Anterior cingulate cortex (tissue), 58 donors: ENCODE results near the gene THSD7B.
"Not testable (repeated sequence)": the region's sequence is repeated elsewhere in the genome, so short reads cannot be mapped to it uniquely, and the experiment has no call there.

Experiments
- DNase-seq, 58 donors: peaks; one replicate each; lab custom pipeline; 2025; lab: John Stamatoyannopoulos, UW

The THSD7B gene

GRCh38 chr2:137020452-137021196, 255.3 kb downstream of the THSD7B start:
- no peak for DNase-seq

GRCh38 chr2:137021763-137022162, 256.4 kb downstream of the THSD7B start:
- no peak for DNase-seq

DNA sequence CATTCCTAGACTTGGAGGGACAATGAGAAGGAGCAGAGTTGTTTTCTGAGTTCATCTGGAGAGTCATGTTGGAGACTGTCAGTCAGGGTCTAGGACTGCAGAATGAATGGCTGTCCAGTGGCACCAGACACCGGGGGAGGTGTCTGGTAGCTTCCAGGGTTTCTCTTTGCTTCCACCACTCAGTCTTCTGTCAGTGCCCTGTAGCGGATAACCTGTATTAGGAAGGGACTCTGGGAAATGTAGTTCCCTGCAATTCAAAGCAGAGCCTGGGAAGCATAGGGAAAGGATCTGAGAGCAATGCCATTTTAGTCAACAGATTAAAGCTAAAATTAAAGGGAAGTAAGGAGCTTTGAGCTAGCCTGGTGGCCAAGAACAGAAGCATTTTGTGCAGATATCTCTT, 257.9 kb downstream of the THSD7B start:
- no peak for DNase-seq

- DNase-seq = no peak
Measured at GRCh38 chr2:137031731-137032130, 266.4 kb downstream of the THSD7B start.

GRCh38 chr2:137036619-137037018, 271.3 kb downstream of the THSD7B start:
- no peak for DNase-seq

DNA sequence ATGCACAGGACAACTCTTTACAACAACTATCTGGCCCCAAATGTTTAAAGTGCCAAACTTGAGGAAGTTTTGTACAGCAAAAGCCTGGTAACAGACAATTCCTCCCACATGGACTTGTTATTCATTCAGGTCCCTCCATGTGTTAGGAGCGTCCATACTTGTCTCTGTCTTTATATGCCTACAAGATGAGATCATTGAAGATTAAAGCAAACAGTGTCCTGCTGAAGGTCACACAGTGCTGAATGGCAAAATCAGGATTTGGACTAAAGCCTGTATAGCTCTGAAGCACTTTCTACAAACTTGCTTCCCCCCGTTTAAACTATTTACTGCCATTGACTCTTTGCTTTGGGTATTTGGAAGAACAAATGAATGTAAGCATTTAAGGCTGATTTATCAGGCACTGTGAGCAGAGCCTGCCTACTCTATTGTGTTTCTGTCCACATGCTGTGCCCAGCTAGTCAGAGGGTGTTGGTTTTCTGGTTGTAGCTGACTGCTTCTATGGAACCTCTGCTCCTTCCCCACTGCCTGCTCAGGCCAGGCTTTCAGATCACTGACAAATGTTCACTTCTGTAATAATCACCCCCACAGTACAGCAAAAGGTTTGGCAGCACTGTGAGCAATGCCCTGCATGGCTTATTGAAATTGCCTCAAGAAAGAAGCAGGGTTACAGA, 274.3 kb downstream of the THSD7B start:
- no peak for DNase-seq

DNA sequence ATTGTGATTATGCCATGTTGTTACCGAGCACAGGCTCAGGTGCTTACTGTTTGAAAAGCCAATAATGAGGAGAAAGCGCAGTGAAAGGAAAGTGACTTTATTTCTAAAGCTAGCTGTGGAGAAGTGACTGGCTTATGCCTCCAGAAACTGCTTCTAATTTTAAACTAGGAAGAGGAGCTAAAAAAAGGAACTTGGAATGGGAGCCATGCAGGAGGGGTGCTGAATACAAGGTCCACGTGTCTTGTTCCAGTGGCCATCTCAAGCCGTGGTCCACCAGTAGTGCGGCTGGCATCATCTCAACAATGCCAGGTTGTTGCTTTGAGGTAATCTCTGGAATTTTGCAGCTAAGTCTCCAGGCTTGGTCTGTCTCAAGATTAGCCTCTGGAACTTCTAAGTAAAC, 282.0 kb downstream of the THSD7B start:
- DNase-seq = no peak

- no peak for DNase-seq
Measured at GRCh38 chr2:137048455-137048854, 283.1 kb downstream of the THSD7B start.

DNA sequence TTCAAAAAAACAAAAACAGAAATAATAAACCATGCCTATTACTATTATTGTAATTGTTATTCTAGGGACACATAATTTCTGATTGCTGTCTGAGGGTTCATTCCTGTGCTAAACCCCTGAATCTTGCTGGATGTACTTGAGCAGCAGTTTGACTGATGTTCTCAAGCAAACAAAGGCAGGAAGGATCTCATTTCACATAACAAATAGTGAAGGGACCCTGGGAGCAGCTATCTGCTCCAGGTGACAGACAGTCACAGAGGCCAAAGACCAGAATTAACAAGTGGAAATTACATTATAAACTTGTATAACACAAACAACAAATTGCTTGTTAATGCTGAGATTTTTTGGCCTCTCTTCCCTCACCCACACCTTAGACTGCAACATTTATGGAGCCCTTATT, 284.2 kb downstream of the THSD7B start:
- DNase-seq = no peak

- no peak for DNase-seq
Measured at GRCh38 chr2:137050949-137051348, 285.6 kb downstream of the THSD7B start.

DNA sequence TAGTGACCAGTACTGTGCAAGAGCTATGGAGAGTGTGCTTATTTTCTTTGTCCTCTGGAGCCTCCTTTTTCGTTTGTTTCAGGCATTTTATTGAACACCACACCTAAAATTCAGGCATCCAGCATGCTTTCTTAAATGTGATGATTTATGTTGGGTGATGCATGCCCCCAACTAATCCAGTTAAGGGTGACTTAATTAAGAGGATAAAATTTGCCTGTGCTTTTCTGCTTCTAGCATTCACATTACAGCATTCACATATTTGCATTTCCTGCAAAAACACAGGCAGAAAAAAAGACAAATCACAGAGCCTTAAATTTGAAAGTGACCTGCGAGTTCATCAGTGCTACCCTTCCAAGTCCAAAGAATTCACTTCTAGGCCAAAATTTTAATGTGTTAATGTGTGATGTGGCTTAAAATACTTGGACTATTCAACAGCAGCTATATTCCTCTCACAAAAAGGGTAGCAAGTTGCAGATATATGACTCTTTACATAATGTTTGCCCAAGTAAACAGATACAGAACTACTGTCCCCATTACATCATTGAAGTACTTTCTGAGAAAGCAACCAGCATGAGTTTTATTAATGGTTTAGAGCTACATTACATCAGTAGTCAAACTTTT, 286.5 kb downstream of the THSD7B start:
- DNase-seq = no peak

DNA sequence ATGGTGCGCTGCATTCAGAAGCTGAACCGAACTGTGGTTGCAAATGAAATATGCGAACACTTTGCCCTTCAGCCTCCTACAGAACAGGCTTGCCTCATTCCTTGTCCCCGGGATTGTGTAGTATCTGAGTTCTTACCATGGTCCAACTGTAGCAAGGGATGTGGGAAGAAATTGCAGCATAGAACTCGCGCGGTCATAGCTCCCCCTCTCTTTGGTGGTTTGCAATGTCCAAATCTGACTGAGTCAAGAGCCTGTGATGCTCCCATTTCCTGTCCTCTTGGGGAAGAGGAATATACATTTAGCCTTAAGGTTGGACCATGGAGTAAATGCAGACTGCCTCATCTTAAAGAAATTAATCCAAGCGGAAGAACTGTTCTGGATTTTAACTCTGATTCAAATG, 291.4 kb downstream of the THSD7B start:
- no peak for DNase-seq

GRCh38 chr2:137076111-137076765, 310.9 kb downstream of the THSD7B start:
- DNase-seq = not testable (repeated sequence)

- DNase-seq = no peak
Measured at GRCh38 chr2:137091704-137092103, 326.4 kb downstream of the THSD7B start.

DNA sequence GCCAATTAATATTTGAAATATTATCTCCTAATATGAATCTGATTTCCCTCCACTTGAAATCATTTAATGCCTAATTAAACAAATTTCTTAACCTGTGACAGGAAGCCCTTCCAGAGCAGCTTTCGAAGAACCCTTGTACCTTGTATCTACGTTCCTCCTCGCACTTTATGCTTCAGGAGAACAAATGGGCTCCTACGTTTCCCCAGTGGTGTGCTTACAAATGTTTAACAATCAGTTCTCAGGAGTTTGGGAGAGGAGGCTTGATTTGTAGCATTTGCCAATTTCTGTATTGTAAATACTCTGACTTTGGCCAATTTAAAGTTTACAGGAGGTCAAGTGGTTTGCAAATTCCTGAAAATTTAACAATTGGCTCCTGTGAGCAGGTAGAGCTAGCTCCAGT, 327.8 kb downstream of the THSD7B start:
- no peak for DNase-seq

DNA sequence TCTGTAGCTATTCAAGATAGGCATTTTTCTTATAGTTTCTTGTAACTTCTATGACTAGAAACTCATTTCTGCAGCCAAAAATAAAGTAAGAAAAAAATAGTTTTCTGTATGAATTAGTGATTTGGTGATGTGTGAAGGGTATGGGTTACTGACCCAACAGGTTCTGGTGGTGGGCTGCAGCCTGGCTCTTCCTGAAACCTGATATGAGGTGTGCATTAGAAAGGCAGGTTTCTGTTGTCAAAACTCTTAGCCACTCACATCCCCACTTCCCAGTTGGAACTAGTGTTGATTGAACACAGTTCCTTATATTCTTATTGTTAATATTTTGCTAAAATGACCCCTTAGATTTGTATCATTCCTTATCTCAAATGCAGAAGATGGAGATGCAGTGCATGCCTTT, 330.8 kb downstream of the THSD7B start:
- no peak for DNase-seq

GRCh38 chr2:137096693-137097092, 331.3 kb downstream of the THSD7B start:
- no peak for DNase-seq

DNA sequence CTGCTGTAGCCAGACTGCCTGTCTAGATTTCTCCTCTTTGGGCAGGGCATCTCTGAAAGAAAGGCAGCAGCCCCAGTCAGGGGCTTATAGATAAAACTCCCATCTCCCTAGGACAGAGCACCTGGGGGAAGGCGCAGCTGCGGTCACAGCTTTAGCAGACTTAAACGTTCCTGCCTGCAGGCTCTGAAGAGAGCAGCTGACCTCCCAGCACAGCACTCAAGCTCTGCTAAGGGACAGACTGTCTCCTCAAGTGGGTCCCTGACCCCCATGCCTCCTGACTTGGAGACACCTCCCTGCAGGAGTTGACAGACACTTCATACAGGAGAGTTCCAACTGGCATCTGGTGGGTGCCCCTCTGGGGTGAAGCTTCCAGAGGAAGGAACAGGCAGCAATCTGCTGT, 336.5 kb downstream of the THSD7B start:
- not testable (repeated sequence) for DNase-seq

- no peak for DNase-seq
Measured at GRCh38 chr2:137107904-137108303, 342.6 kb downstream of the THSD7B start.

GRCh38 chr2:137111896-137112295, 346.6 kb downstream of the THSD7B start:
- no peak for DNase-seq

GRCh38 chr2:137115081-137115794, 349.9 kb downstream of the THSD7B start:
- no peak for DNase-seq
